A204.1 (cell line): ENCODE data around the gene CDC42EP1.

ENCODE experiments used
- FAIRE-seq: peaks from 2 replicates; lab custom pipeline; 2012; peaks lifted over from hg19 to GRCh38; lab: Jason Lieb, UNC

The CDC42EP1 gene

DNA sequence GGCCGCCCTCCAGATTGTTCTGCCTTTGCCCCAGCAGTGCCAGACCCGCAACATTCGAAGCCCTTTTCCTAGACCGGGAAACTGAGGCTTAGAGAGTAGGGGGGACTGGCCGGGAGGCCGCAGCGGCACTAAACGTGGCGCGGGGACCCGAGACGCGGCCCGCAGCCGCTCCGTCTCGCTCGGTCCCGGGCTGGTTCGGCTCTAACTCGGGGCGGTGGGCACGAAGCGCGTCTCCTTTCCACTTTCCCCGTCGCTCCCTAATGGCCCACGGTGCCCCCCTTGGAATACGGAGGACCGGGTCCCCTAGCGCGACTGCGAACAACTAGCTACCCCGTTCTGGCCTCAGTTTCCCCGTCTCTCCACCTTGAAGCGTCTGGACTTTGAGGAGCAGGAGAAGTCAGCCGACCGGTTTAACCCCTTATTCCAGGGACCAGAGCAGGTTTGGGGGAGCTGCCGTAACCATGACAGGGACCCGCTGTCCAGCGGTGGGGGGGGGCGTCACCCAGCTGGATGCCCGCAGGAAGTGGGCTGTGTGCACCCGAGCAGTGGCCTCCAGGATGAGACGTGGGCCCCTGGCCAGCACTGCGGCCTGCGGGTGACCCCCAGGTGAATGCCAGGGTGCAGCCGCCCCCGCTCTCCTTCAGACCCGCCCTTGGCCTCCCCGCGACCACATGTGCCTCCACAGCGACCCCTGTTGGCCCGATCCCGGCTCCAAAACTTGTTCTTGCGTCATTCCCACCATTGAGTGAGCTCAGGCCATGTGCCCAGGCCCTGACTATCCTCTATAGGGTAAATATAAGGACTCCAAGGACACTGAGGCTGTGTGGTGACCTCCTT lies 1.1 kb downstream of the CDC42EP1 start:
- FAIRE-seq, result no peak

DNA sequence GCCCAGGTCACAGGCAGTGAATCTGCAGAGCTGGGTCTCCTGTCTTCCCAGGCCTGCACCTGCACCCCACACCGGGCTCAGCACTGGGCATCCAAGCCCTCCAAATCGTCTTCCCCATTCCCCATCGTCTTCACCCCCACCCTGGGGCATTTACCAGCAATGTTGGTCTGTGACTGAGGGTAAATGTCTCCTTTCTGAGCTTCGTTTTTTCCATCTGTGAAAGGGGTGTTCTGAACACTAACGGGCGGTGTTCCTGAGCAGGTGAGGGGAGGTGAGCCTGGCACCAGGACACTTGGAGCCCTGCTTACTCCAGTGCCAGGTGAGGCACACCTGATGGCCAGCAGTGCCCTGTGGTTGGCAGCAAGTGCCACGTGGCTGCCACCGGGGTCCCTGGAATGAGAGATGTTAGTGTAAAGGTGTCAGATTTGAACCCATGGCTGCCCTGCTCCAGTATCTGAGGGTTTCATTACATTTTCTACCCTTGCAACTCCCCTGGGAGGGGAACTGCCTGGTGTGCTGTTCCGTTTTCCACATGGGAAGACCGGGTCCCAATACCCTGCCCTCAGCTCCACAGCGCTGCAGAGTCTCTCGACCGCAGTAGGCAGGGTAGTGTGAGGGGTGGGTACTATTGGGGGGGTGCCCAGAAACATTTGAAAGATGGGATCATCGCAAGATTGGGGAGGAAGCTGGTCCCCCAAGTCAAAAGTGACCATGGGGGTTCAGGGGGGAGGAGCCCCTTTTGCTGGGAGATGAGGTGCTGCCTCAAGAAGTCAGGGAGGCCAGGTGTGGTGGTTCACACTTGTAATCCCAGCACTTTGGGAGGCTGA lies 2.0 kb downstream of the CDC42EP1 start:
- no peak for FAIRE-seq

DNA sequence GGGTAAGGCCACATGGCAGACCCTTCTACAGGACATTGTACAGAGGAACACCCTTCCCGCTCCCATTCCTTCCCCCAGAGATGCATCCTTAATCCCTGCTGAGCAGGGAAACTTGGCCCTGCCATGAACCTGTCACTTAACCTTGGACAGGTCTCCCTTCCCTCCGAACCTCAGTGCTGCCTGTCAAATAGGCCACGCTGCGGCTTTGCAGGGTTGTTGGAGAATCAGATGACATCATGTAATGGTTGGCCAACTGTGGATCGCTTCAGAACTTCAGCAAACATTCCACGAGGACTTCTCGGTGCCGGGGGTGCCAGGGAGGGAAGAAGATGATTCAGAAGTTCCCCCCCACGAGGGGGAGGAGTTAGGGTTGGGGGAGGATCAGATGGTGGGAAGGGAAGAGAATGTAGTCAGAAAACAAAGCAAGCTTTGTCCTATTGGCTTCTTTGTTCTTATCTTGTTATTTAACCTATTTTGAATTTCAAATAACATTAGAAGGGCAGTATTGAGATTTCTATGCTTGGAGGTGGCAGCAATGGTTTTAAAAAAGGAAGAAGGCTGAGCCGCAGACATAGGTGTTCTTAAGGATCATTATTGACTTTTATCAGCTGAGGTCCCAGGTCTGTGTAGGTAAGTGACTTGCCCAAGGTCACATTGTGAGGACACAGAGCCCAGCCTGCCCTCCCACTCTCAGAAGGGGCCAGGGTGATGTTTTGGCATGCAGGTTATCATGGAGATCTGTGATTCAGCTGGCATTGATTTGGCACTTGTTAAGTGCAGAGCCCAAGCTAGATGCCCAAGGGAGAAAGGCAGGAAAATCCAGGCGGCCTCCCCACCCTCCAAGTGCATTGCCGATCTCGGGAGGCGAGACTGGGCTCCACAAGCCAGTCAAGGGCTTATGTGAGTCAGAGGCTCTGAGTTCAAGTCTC lies 3.1 kb downstream of the CDC42EP1 start:
- FAIRE-seq, result peak; percentile 95

DNA sequence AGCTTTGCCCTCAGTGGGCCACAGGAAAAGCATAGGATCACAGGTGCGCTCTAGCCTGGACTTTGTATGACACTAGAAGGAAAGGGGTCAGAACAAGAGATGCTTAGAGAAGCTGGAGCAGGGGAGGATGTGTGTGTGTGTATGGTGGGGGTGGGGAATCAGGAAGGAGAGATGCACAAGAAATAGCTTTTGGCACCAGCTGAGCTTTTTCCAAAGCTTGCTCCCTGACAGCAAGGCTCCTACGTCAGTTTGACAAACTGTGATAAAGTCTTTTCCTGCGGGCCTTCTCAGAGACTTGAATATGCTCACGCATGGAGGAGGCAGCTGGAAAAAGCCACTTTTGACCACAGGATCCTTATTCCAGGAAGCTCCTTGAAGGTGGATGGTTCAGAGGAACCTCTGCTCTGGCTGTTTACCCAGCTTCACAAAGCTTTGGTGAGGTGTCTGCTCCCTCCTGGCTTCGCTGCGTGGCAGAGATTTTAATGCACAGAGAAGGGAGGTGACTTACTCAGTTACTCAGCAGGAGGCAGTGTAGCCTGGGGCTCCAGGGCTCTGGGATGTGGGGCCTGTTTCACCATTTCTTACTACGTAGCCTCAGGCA lies 3.9 kb downstream of the CDC42EP1 start:
- no peak for FAIRE-seq

DNA sequence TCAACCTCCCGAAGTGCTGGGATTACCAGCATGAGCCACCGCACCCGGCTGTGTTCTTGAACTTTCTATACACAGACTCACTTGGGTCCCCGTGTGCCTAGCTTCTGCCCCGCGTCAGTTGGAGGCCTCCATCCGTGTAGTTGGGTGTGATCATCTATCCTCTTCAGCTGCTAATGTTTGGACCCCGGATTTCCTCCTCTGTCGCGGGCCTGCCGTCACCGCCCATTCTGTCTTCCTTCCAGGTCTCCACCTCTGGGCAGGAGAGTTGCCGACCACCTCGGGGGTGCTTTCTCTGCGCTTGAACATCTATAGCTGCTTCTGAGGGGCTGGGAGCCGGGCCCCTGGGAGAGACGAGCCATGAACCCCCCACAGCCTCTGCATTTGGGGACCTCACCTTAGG lies 5.5 kb downstream of the CDC42EP1 start:
- FAIRE-seq, result no peak

DNA sequence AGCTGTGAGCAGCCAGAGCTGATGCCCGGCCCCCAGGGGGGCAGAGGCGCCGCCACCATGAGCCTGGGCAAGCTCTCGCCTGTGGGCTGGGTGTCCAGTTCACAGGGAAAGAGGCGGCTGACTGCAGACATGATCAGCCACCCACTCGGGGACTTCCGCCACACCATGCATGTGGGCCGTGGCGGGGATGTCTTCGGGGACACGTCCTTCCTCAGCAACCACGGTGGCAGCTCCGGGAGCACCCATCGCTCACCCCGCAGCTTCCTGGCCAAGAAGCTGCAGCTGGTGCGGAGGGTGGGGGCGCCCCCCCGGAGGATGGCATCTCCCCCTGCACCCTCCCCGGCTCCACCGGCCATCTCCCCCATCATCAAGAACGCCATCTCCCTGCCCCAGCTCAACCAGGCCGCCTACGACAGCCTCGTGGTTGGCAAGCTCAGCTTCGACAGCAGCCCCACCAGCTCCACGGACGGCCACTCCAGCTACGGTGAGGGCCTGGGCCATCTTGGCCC lies 6.1 kb downstream of the CDC42EP1 start:
- FAIRE-seq, result no peak

DNA sequence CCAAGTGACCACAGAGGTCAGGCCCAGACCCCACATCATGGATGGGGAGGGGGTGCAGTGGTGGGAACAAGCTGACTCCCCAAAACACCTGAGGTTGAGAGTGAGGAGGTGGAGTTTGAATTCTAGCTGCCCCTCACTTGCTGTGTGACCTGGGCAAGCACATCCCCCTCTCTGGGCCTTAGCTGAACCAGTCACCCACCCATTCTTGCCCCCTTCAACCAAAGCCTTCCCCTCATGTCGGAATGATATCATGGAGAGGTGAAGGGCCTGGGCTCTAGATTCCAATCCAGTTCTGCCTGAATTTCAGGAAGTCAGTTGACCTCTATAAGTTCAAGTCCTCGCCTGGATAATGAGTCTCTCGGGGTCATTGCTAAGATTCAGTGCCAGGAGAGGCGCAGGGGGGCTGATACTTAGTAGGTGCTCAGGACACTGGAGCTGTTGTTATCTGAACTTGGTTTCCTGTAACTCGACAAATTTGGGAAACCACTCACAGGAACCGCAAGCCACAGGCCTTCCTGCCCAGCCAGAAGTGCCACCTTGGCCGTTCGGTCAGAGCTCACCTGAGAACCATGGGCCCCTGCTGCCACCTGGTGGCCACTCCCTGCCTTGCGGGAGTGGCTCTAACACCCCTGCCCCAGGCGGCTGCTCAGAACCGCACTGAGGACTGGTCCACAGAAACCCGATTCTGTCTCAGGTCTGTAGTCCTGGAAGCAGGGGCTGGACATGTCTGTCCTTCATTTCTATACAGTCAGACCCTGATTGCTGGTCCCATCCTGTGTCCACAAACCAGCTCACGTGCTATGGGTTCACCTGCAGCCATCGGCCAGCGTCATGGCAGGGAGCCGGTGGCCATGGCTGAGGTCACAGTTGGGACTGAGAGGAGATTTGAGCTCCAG lies 6.9 kb downstream of the CDC42EP1 start:
- FAIRE-seq, result no peak

DNA sequence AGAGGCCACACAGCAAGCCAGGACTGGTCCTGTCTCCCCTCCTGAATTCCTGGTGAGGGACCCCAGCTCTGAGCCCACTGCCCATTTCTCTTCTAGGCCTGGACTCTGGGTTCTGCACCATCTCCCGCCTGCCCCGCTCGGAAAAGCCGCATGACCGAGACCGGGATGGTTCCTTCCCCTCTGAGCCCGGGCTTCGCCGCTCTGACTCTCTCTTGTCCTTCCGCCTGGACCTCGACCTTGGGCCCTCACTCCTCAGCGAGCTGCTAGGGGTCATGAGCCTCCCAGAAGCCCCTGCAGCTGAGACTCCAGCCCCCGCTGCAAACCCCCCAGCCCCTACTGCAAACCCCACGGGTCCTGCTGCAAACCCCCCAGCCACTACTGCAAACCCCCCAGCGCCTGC lies 7.7 kb downstream of the CDC42EP1 start:
- no peak for FAIRE-seq

DNA sequence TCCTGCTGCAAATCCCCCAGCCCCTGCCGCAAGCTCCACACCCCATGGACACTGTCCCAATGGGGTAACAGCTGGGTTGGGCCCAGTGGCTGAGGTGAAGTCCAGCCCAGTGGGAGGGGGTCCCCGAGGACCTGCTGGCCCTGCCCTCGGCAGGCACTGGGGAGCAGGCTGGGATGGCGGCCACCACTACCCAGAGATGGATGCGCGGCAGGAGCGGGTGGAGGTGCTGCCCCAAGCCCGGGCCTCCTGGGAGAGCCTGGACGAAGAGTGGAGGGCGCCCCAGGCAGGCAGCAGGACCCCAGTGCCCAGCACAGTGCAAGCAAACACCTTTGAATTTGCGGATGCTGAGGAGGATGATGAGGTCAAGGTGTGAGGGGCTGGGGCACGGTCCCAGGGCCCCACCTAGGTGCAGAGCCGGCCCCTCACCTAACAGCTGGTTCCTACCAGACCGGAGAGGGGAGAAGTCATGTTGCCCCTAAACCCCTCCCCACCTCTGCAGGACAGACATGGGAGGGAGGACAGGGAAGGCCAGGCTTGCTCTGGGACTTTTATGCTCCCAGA lies 8.2 kb downstream of the CDC42EP1 start:
- no peak for FAIRE-seq

DNA sequence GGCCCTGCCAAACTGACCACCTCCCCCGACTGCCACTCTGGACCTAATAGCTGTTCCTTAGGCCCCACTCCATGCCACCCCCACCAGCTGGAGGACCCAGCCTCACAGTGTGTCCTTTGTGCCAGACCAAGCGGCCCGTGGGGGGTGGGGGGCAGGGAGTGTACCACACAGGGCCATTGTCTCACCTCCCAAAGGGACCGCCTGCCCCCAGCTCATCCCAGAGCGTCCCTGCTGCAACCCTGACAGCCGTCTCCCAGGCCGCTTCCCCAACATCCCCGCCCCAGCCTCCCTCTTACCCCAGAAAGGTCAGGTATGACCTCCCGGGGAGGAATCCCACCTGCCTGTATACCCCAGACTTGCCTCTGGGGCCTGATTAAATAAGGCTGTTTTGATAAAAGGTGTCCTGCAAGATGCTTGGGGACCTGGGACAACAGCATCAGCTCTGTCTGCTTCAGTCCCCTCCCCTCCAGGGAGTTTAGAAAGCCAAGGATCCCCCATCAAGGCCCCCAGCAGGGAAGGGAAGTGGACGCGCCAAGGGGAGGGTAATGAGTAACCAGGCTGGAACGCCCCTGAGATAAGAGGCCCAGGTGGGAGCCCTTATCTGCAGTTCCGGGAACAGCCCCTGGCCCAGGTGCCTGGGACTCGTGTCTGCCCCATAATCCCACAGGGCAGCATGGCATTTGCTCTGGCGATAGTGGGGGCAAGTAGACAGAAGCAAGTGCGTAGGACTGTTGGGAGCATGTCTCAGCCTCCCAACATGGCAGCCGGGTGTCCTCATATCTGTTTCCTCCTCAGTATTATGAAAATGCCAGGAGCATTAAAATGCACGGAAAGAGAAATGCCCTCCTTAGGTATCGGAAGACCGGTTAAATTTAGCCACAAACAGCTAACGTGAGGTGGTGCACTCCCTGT lies 9.0 kb downstream of the CDC42EP1 start:
- no peak for FAIRE-seq

DNA sequence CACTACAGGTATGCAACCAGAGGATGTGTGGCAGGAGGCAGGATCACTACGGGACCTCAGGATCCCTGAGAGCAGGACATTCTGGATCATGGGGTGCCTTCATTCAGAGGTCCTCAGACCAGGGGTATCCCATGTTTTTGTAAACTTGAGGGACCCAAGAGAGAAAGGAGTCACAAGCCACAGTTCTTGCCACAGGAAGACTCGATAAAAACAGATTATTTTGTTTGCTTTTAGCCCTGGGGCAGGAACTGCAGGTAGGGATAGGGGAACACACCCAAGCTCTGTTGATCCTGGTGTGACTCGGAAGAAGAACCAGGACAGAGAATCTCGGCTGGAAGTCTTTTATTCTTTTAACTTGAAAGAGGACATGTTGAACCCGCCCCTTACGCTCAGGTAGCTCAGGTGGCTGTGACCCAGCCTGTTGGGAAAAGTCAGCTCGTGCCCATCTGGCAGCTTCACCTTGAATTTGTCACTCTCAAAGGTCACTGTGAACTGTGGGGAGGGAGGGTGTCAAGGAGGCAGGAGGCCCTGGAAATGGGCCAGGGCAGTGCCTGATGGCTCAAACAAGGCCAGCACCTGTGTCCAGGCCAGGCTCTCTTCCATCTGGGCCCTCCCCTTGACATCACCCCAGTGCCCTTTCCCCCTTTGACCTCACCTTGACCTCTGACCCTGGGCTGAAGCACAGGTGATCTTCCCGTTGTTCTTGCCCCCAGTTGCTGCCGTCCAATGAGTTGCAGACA lies 9.8 kb downstream of the CDC42EP1 start:
- no peak for FAIRE-seq

DNA sequence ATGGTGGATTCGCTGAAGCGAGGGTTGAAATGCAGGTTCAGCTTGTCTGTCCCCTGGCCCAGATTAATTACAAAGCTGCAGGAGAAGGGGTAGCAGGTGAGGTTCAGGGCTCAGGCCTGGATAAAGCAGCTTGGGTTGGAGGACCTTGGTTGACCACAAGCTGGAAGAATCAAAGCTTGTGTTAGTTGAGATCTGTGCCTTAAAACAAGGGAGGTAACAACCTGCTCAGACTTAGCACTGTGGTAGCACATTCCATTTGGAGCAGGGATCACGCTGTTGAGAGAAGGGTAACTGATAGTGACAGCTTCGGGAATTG lies 10.3 kb downstream of the CDC42EP1 start:
- FAIRE-seq, result no peak

DNA sequence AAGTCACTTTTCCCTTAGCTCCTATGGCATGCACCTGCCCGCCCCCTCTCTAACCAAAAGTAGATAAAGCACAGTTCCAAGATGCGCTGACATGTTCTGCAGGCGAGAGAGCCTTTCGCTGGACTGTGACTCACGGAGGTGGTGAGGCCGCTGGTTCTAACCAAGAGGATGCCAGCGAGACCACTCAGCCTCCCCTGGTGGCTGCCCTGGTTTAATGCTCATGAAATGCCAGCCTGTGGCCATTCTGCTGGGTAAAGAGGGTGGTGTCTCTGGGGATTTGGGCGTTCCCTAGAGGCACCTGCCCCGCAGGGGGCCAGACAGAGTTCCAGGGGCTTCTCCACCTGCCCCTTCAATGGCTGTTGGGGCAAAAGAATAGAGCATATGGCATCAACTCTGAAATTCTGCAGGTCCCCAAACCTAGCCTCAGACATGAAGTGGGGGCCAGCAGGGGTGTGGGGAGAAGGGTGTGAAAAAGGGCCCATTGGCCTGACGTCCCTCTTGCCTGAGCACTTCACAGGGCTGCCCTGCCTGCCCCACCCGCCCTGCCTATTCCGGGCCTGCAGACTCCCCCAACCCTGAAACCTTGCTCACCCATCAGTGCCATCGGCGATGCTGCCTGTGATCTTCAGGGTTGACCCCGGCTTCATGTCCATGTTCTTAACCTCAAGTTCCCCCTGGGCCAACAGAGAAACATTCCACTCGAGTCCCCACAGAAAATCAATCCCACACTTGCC lies 11.1 kb downstream of the CDC42EP1 start:
- FAIRE-seq, result no peak

DNA sequence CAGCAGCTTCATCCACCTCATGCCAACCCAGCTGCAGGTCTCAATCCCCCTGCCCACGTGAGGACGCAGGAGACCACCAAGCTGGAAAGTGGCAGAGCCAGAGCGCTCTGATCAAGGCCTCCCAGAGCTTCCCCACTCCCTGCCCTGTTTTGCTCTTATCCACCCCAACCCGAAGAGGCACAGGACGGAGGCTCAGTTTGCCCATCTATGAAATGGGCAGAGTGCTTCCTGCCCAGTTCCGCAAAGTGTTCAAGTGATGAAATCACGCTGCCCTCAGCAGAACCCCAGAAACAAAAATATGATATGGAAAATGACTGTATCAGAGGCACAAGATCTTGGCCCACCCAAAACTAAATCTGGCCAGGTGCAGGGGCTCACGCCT lies 11.7 kb downstream of the CDC42EP1 start:
- FAIRE-seq, result no peak

DNA sequence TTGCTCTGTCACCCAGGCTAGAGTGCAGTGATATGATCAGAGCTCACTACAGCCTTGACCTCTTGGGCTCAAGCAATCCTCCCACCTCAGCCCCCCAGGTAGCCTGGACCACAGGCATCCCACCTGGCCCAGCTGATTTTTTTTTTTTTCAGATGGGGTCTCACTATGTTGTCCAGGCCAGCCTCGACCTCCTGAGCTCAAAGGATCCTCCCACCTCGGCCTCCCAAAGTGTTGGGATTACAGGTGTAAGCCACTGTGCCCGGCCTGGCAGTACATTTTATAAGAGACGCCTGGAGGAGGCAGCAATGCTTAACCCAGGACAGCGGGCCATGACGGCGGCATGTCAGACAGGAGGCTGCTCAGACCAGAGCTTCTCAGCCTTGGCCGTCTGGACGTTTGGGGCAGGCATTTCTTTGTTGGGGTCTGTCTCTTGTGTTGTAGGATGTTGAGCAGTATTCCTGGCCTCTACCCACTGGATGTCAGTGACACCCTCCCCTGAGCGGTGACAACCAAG lies 15.3 kb downstream of the CDC42EP1 start:
- no peak for FAIRE-seq

DNA sequence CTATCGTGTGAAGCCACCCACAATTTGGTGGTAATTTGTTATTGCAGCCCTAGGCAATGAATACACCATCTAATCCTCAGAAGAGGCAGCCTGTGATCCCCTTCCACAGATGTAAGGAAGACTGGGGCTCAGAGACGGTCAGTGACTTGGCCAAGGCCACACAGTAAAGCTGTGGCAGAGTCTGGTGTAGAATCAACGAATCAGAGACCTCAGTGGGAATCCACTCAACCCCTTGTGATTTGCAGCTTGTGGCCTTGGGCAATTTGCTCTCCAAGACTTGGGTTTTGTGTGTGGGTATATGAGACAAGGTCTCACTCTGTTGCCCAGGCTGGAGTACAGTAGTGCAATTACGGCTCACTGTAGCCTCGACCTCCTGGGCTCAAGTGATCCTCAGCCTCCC lies 17.7 kb downstream of the CDC42EP1 start:
- no peak for FAIRE-seq

DNA sequence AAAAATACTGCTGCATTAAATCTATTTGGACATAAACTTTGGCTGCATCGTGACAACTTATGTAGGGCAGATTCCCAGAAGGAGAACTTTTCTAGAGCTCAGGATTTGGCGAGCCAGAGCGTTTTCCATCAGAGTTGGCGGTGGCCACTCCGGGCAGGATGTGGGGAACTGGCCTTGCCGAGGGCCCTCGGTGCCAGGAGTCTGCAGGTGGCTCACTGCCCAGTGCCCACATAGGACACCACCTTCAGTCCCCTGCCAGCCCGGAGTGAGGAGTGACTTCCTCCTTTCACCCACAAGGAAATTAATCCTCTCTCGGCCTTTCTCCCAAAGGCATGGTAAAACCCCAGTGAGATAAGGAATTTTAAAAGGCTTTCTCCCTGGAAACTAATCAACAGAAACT lies 21.2 kb downstream of the CDC42EP1 start:
- no peak for FAIRE-seq

DNA sequence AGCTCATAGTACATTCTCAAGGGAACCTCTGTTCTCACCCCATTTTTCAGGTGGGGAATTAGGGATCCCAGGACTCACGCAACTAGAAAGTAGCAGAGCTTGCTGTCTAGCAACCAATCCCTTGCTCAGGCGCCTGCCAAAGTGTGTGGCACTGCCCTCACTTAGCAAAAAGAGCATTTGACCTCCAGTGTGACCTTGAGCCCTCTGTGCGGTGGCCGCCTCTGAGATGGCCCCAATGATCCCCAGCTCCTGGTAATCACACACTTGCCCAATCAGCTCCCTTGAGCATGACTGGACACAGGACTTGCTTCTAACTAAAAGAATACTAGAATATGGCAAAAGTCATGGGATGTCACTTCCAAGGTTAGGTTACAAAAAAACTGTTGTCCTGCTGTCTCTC lies 22.2 kb downstream of the CDC42EP1 start:
- no peak for FAIRE-seq
